Hepatocyte (in vitro differentiated cells): ENCODE measurements around the gene RBP5. TPM values are rescaled to one million over a fixed set of nuclear protein-coding genes. Genes with fewer than 3 reads are reported as not detected.

Source experiments
- DNase-seq: peaks from one replicate; pipeline ENCODE4 v3.0.0-alpha.2; 2016; ENCODE audit warnings: low spot score
- H2AFZ ChIP-seq: fragments of 200-600 bp; sonication (generic); 2 replicates; pipeline ENCODE4 v1.6.0; 2016; ENCODE audit warnings: antibody characterized with exemption, mild to moderate bottlenecking
- H3K27ac ChIP-seq: fragments of 200-600 bp; sonication (generic); 2 replicates; pipeline ENCODE4 v1.5.1; 2016; ENCODE audit warnings: mild to moderate bottlenecking
- H3K27me3 ChIP-seq: fragments of 200-600 bp; sonication (generic); 2 replicates; pipeline ENCODE4 v1.6.1; 2016
- H3K36me3 ChIP-seq: fragments of 200-600 bp; sonication (generic); replicated peaks from 2 replicates; pipeline ENCODE4 v1.5.1; 2016; ENCODE audit warnings: low read depth; ENCODE audit not compliant: insufficient read depth
- H3K4me1 ChIP-seq: fragments of 200-600 bp; sonication (generic); 2 replicates; pipeline ENCODE4 v1.5.1; 2016; ENCODE audit warnings: mild to moderate bottlenecking, moderate library complexity; ENCODE audit not compliant: insufficient read depth
- H3K4me2 ChIP-seq: fragments of 200-600 bp; sonication (generic); 2 replicates; pipeline ENCODE4 v1.6.0; 2016
- H3K4me3 ChIP-seq: fragments of 200-600 bp; sonication (generic); 2 replicates; pipeline ENCODE4 v1.5.1; 2016; ENCODE audit warnings: mild to moderate bottlenecking
- H3K79me2 ChIP-seq: fragments of 200-600 bp; sonication (generic); 2 replicates; pipeline ENCODE4 v1.6.0; 2017; ENCODE audit warnings: mild to moderate bottlenecking
- H3K9me2 ChIP-seq: fragments of 200-600 bp; sonication (generic); replicated peaks from 2 replicates; pipeline ENCODE4 v1.6.0; 2017; ENCODE audit warnings: mild to moderate bottlenecking; ENCODE audit not compliant: insufficient read depth
- H3K9me3 ChIP-seq: fragments of 200-600 bp; sonication (generic); 2 replicates; pipeline ENCODE4 v1.5.1; 2016; ENCODE audit warnings: low read depth, mild to moderate bottlenecking
- H4K20me1 ChIP-seq: fragments of 200-600 bp; sonication (generic); 2 replicates; pipeline ENCODE4 v1.6.0; 2016; ENCODE audit warnings: mild to moderate bottlenecking; ENCODE audit not compliant: insufficient read depth, poor library complexity, severe bottlenecking
- CTCF ChIP-seq: fragments of 200-600 bp; sonication (generic); IDR thresholded peaks from 2 replicates; pipeline ENCODE4 v1.5.1; 2016; ENCODE audit warnings: antibody characterized with exemption, mild to moderate bottlenecking; ENCODE audit not compliant: poor library complexity
- EZH2 ChIP-seq: fragments of 200-600 bp; sonication (generic); IDR thresholded peaks from 2 replicates; pipeline ENCODE4 v1.6.1; 2016; ENCODE audit warnings: antibody characterized with exemption, mild to moderate bottlenecking, borderline replicate concordance
- EZH2phosphoT487 ChIP-seq: fragments of 200-600 bp; sonication (generic); IDR thresholded peaks from one replicate; pipeline ENCODE4 v1.6.1; 2018; ENCODE audit warnings: antibody characterized with exemption, mild to moderate bottlenecking, low read depth, moderate library complexity; ENCODE audit not compliant: unreplicated experiment, severe bottlenecking
- WGBS: methylation state at CpG from one replicate; pipeline ENCODE4 v1.1.6; 2016; ENCODE audit warnings: low lambda C conversion rate; ENCODE audit errors: missing lambda C conversion rate; 5-methylcytosine and 5-hydroxymethylcytosine counted together
- polyA plus RNA-seq: library from polyadenylated mRNA; unstranded; fragments of >200 nt; fragmentation: Nextera tagmentation; extraction: Ambion mirVana; gene quantifications from 2 replicates; pipeline ENCODE4 v1.2.1, GENCODE V29; 2016
- total RNA-seq: library from RNA; depleted of rRNA; stranded (reverse); fragments of >200 nt; gene quantifications from 2 replicates; pipeline ENCODE4 v1.2.3, GENCODE V29; 2014

Gene RBP5
- total and polyA plus RNA-seq, 2 experiments from 2014 or later = 11.1 to 30.0 TPM

- no peaks in the 10 kb centered on the region for H3K4me1 ChIP-seq
- no peak overlapping the region for H3K4me2 ChIP-seq
- H3K36me3 ChIP-seq = no peaks in the 10 kb centered on the region
- H3K79me2 ChIP-seq = no peaks in the 10 kb centered on the region
- no peak overlapping the region for H3K27ac ChIP-seq
- WGBS = 97% methylated on average over 7 of the region's 7 CpGs
- no peak for DNase-seq
- no peaks in the 10 kb centered on the region for H3K9me2 ChIP-seq
- H3K9me3 ChIP-seq = no peaks in the 10 kb centered on the region
- H3K27me3 ChIP-seq = no peaks in the 10 kb centered on the region
- TF ChIP-seq EZH2phosphoT487 (no peak), CTCF (no peak)
- H2AFZ ChIP-seq = no peak overlapping the region
- no peak overlapping the region for H3K4me3 ChIP-seq
- no peaks in the 10 kb centered on the region for H4K20me1 ChIP-seq
Measured at GRCh38 chr12:7146906-7147305, 18.2 kb upstream of the RBP5 start.

- no peaks in the 10 kb centered on the region for H3K79me2 ChIP-seq
- no peaks in the 10 kb centered on the region for H4K20me1 ChIP-seq
- no peak for DNase-seq
- H3K36me3 ChIP-seq = no peaks in the 10 kb centered on the region
- H2AFZ ChIP-seq = no peak overlapping the region
- no peaks in the 10 kb centered on the region for H3K4me1 ChIP-seq
- H3K9me2 ChIP-seq = no peaks in the 10 kb centered on the region
- H3K4me3 ChIP-seq = no peak overlapping the region
- WGBS = 86% methylated on average over 7 of the region's 7 CpGs
- TF ChIP-seq EZH2 (no peak), EZH2phosphoT487 (no peak), CTCF (no peak)
- H3K9me3 ChIP-seq = no peaks in the 10 kb centered on the region
- no peak overlapping the region for H3K4me2 ChIP-seq
- no peak overlapping the region for H3K27ac ChIP-seq
- H3K27me3 ChIP-seq = no peaks in the 10 kb centered on the region
Measured at GRCh38 chr12:7146228-7146627, 17.5 kb upstream of the RBP5 start.

GRCh38 chr12:7145671-7146070, 17.0 kb upstream of the RBP5 start:
- no peaks in the 10 kb centered on the region for H4K20me1 ChIP-seq
- H3K4me2 ChIP-seq = no peak overlapping the region
- no peaks in the 10 kb centered on the region for H3K79me2 ChIP-seq
- no peak overlapping the region for H3K27ac ChIP-seq
- no peak overlapping the region for H3K4me3 ChIP-seq
- H3K27me3 ChIP-seq = no peaks in the 10 kb centered on the region
- no peaks in the 10 kb centered on the region for H3K36me3 ChIP-seq
- WGBS = 73% methylated on average over 4 of the region's 4 CpGs
- no peak overlapping the region for H2AFZ ChIP-seq
- no peaks in the 10 kb centered on the region for H3K4me1 ChIP-seq
- H3K9me2 ChIP-seq = no peaks in the 10 kb centered on the region
- TF ChIP-seq CTCF (no peak), EZH2phosphoT487 (no peak), EZH2 (no peak)
- no peak for DNase-seq
- no peaks in the 10 kb centered on the region for H3K9me3 ChIP-seq
